K562 (cell line): ENCODE measurements around the gene KLK15. TPM values are rescaled to one million over a fixed set of nuclear protein-coding genes. Genes with fewer than 3 reads are reported as not detected.

ENCODE experiments used
- ATAC-seq: fragments of 200-7000 bp; cut with Tn5 transposase; 3 replicates; pipeline ENCODE4 v1.9.1; 2020; ENCODE audit warnings: moderate library complexity
- BruUV-seq: library from RNA; stranded (reverse); fragments of 400-500 nt; replicated peaks from 2 replicates; lab custom pipeline; 2021; lab: Mats Ljungman, UMichigan
- CTCF ChIA-PET: fragments of 300-600 bp; formaldehyde crosslinking; extraction: SDS; loops from one replicate; lab custom pipeline; 2021; ENCODE audit warnings: low intra/inter-chr PET ratio; lab: Yijun Ruan, JAX
- POLR2A ChIA-PET: fragments of 300-600, 350-650 bp; sonication (Branson Sonifier 250); formaldehyde crosslinking; extraction: SDS; loops from one replicate; lab custom pipeline; 2021; ENCODE audit warnings: antibody characterized with exemption, inconsistent platforms; lab: Yijun Ruan, JAX
- DNase-seq, 4 experiments: peaks; one replicate each; pipeline versions ENCODE4 v3.0.0 to v3.0.0-alpha.2; 2011 to 2018; ENCODE audit warnings: low spot score in 3 of 4, mixed read lengths in 3 of 4; ENCODE audit errors: extremely low read depth in 1 of 4
- FAIRE-seq: peaks from 2 replicates; lab custom pipeline; 2011; peaks lifted over from hg19 to GRCh38; lab: Jason Lieb, UNC
- H2AFZ ChIP-seq: 2 replicates; pipeline ENCODE4 v1.6.0; 2011; ENCODE audit warnings: low read depth, low read length, control low read depth, inconsistent platforms
- H3K27ac ChIP-seq: fragments of 200-600 bp; 3 replicates; pipeline ENCODE4 v1.8.0; 2011; ENCODE audit warnings: low read depth, mild to moderate bottlenecking, control low read depth, inconsistent platforms, low read length, moderate library complexity, mixed read lengths; ENCODE audit errors: extremely low read depth
- H3K27me3 ChIP-seq, 2 experiments: fragments of 300-600 bp in 1 of 2; 2 replicates in 1 of 2; 3 replicates in 1 of 2; pipeline versions ENCODE4 v1.6.0 to v1.8.0; 2011; ENCODE audit warnings: inconsistent platforms in 2 of 2, low read length in 2 of 2, mild to moderate bottlenecking in 1 of 2, mixed read lengths in 1 of 2, moderate library complexity in 1 of 2; ENCODE audit not compliant: control insufficient read depth in 2 of 2, insufficient read depth in 2 of 2
- H3K36me3 ChIP-seq: fragments of 300-600 bp; 3 replicates; pipeline ENCODE4 v1.8.0; 2011; ENCODE audit warnings: mild to moderate bottlenecking, low read length, inconsistent platforms; ENCODE audit not compliant: control insufficient read depth, insufficient read depth
- H3K4me1 ChIP-seq, 2 experiments: fragments of 200-600 bp in 1 of 2; replicated peaks in 1 of 2; 2 replicates in 1 of 2; 3 replicates in 1 of 2; pipeline versions ENCODE4 v1.5.1 to v1.8.0; 2011; ENCODE audit warnings: inconsistent platforms in 2 of 2, low read length in 2 of 2, mild to moderate bottlenecking in 1 of 2, mixed read lengths in 1 of 2, moderate library complexity in 1 of 2; ENCODE audit not compliant: control insufficient read depth in 2 of 2, insufficient read depth in 2 of 2
- H3K4me2 ChIP-seq: 2 replicates; pipeline ENCODE4 v1.6.1; 2011; ENCODE audit warnings: low read length, control low read depth, inconsistent platforms, mixed read lengths; ENCODE audit not compliant: insufficient read depth
- H3K4me3 ChIP-seq: fragments of 200-600 bp; sonication (generic), shearing (Covaris generic); 2 replicates; pipeline ENCODE4 v1.5.1; 2016; ENCODE audit warnings: control low read depth, inconsistent platforms
- H3K79me2 ChIP-seq: fragments of 200-600 bp; 3 replicates; pipeline ENCODE4 v1.8.0; 2011; ENCODE audit warnings: low read length, inconsistent platforms; ENCODE audit not compliant: control insufficient read depth, insufficient read depth
- H3K9ac ChIP-seq, 2 experiments: 2 replicates each; pipeline versions ENCODE4 v1.6.0 to v1.6.1; 2011; ENCODE audit warnings: low read depth in 2 of 2, low read length in 2 of 2, control low read depth in 1 of 2, inconsistent platforms in 1 of 2, mild to moderate bottlenecking in 1 of 2, mixed read lengths in 1 of 2; ENCODE audit not compliant: insufficient read depth in 1 of 2
- H3K9me1 ChIP-seq: one replicate; pipeline ENCODE4 v1.6.0; 2011; ENCODE audit warnings: inconsistent platforms, mild to moderate bottlenecking, low read length, moderate library complexity; ENCODE audit not compliant: control insufficient read depth, insufficient read depth
- H3K9me3 ChIP-seq: replicated peaks from 2 replicates; pipeline ENCODE4 v1.5.1; 2011; ENCODE audit warnings: low read depth, low read length, inconsistent platforms; ENCODE audit not compliant: control insufficient read depth, insufficient read depth
- H4K20me1 ChIP-seq: replicated peaks from 2 replicates; pipeline ENCODE4 v1.6.1; 2011; ENCODE audit warnings: low read length, inconsistent platforms, mixed read lengths; ENCODE audit not compliant: control insufficient read depth, insufficient read depth
- HDAC1 ChIP-seq, 2 experiments: fragments of 450-650 bp; IDR thresholded peaks; 2 replicates each; pipeline ENCODE4 v1.6.1; 2016 to 2017; ENCODE audit warnings: inconsistent platforms in 1 of 2, mild to moderate bottlenecking in 1 of 2, moderate library complexity in 1 of 2
- HDGF ChIP-seq: fragments of 450-650 bp; IDR thresholded peaks from 2 replicates; pipeline ENCODE4 v1.6.1; 2016
- MAZ ChIP-seq, 2 experiments: fragments of 450-650 bp in 1 of 2; sonication (generic) in 1 of 2; formaldehyde crosslinking; IDR thresholded peaks in 1 of 2; conservative IDR thresholded peaks in 1 of 2; 2 replicates each; pipeline versions ENCODE4 v1.4.0 to v1.5.0; 2020; ENCODE audit warnings: mild to moderate bottlenecking in 1 of 2, missing genetic modification reagents in 1 of 2
- MLLT1 ChIP-seq, 2 experiments: fragments of 450-650 bp; IDR thresholded peaks; 2 replicates each; pipeline ENCODE4 v1.6.1; 2016
- RCOR1 ChIP-seq, 2 experiments: IDR thresholded peaks; 2 replicates each; pipeline ENCODE4 v1.6.1; 2012; ENCODE audit warnings: low read depth in 2 of 2, low read length in 2 of 2, borderline replicate concordance in 1 of 2, improper control_type of control experiment in 1 of 2
- SIN3B ChIP-seq: fragments of 450-650 bp; IDR thresholded peaks from 2 replicates; pipeline ENCODE4 v1.6.1; 2017; ENCODE audit warnings: low read depth, mild to moderate bottlenecking, moderate library complexity
- SP1 ChIP-seq: sonication (generic); formaldehyde crosslinking; IDR thresholded peaks from 2 replicates; pipeline ENCODE4 v1.8.1; 2022; ENCODE audit warnings: mild to moderate bottlenecking, missing genetic modification reagents
- ZBTB7A ChIP-seq: IDR thresholded peaks from 2 replicates; pipeline ENCODE4 v1.6.1; 2011; ENCODE audit warnings: low read depth, mild to moderate bottlenecking, low read length, moderate library complexity, borderline replicate concordance; ENCODE audit not compliant: control insufficient read depth
- ZNF263 ChIP-seq: sonication (generic); formaldehyde crosslinking; IDR thresholded peaks from 2 replicates; pipeline ENCODE4 v1.8.0; 2022; ENCODE audit warnings: mild to moderate bottlenecking, missing genetic modification reagents, borderline replicate concordance
- ZNF384 ChIP-seq: IDR thresholded peaks from 2 replicates; pipeline ENCODE4 v1.6.1; 2012; ENCODE audit warnings: low read depth, low read length, improper control_type of control experiment
- ZNF766 ChIP-seq: fragments of 200-800 bp; sonication (Bioruptor generic); conservative IDR thresholded peaks from 2 replicates; pipeline ENCODE4 v1.6.1; 2016; ENCODE audit warnings: missing genetic modification characterization, missing compliant biosample characterization
- WGBS: fragments of 100-300 bp; shearing (Covaris generic); methylation state at CpG from one replicate; pipeline ENCODE4 v1.1.6; 2016; ENCODE audit warnings: low coverage, mixed read lengths; ENCODE audit not compliant: insufficient coverage; ENCODE audit errors: missing lambda C conversion rate; 5-methylcytosine and 5-hydroxymethylcytosine counted together
- in situ Hi-C: fragments of 300-500 bp; cut with MboI; formaldehyde crosslinking; loops from 4 replicates; pipeline ENCODE4 v1.15.0; 2018; ENCODE audit warnings: inconsistent platforms, mixed read lengths
- intact Hi-C: fragments of 100-400 bp; cut with micrococcal nuclease; formaldehyde crosslinking; loops from 2 replicates; pipeline ENCODE4 v1.14.2; 2022
- polyA plus RNA-seq, 8 experiments: library from polyadenylated mRNA; depleted of rRNA in 4 of 8; stranded (reverse) in 5 of 8; unstranded in 3 of 8; fragments of >200 nt; fragmentation: Nextera tagmentation in 2 of 8; fragmentation: Illumina TruSeq in 1 of 8; extraction: Ambion mirVana in 2 of 8; extraction: Trizol in 1 of 8; gene quantifications; 2 replicates each; pipeline versions ENCODE4 v1.2.1 to v1.2.3, GENCODE V29; 2011 to 2014; ENCODE audit warnings: inconsistent platforms in 1 of 8, missing spikeins in 1 of 8
- total RNA-seq, 7 experiments: library from RNA; depleted of rRNA in 6 of 7; stranded (reverse); fragments of >200 nt in 6 of 7; fragmentation: Illumina TruSeq in 2 of 7; extraction: Trizol in 2 of 7; gene quantifications; 2 replicates each; pipeline versions ENCODE4 v1.2.1 to v1.2.3, GENCODE V29; 2011 to 2021; ENCODE audit warnings: low replicate concordance in 1 of 7
- TF ChIP-seq, protein P1 (sequence below): sonication (generic); formaldehyde crosslinking; IDR thresholded peaks from 2 replicates; pipeline ENCODE4 v1.8.0; 2022; ENCODE audit warnings: missing genetic modification reagents, mild to moderate bottlenecking, moderate library complexity, borderline replicate concordance

KLK15 gene
- total and polyA plus RNA-seq, 9 of the 15 experiments (the other 6 are each of a cell fraction or from before 2014, with no cell fraction given): not detected

- Histone ChIP-seq H3K36me3 (no peaks in the 10 kb centered on the region), H3K79me2 (0 out of 3 replicates have a peak, but pooled peaks cover 6% of the 10 kb centered on the region), H3K9ac (peak overlapping the region in 1 of 2 experiments; percentile 46; a peak in 2 of 4 replicates), H3K4me2 (no peak overlapping the region), H3K4me3 (no peak overlapping the region), H4K20me1 (no peaks in the 10 kb centered on the region), H3K9me1 (peaks cover 2% of the 10 kb centered on the region), H3K9me3 (no peaks in the 10 kb centered on the region), H3K27me3 (peaks cover 0 to 3% of the 10 kb centered on the region in 2 experiments; a peak in 1 of 5 replicates), H3K4me1 (peaks cover 57 to 77% of the 10 kb centered on the region in 2 experiments), H2AFZ (no peak overlapping the region), H3K27ac (no peak overlapping the region; the same call in 2 of the 3 replicates)
- no peak for DNase-seq
- TF ChIP-seq, protein P1, sequence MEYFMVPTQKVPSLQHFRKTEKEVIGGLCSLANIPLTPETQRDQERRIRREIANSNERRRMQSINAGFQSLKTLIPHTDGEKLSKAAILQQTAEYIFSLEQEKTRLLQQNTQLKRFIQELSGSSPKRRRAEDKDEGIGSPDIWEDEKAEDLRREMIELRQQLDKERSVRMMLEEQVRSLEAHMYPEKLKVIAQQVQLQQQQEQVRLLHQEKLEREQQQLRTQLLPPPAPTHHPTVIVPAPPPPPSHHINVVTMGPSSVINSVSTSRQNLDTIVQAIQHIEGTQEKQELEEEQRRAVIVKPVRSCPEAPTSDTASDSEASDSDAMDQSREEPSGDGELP (CRISPR knock-in tag): 0 out of 2 replicates have a peak, but pooled peaks have one; percentile 15
- TF ChIP-seq ZBTB7A: no peak
- WGBS: 86% methylated on average over 7 of the region's 8 CpGs
- FAIRE-seq: no peak
- ChIA-PET POLR2A (interaction anchor here (0.8 to 8.6 kb wide), 3 partner anchors 8 to 18 kb away, joined by 3 to 70 read pairs (median 3); no protein-coding TSS in a partner anchor), CTCF (no interaction called here)
- in situ Hi-C loops: no loop called here
- intact Hi-C loops: no loop called here
- no peak for ATAC-seq
- BruUV-seq: no TSS peak
Measured at GRCh38 chr19:50821622-50822021, 11.8 kb downstream of the KLK15 start.

GRCh38 chr19:50821248-50821612 lies 12.1 kb downstream of the KLK15 start:
- H3K27ac ChIP-seq: peak overlapping the region; percentile 40; the same call in 2 of the 3 replicates
- FAIRE-seq: no peak
- H3K36me3 ChIP-seq: no peaks in the 10 kb centered on the region
- intact Hi-C loops: no loop called here
- H3K79me2 ChIP-seq: 0 out of 3 replicates have a peak, but pooled peaks cover 6% of the 10 kb centered on the region
- H3K9me3 ChIP-seq: no peaks in the 10 kb centered on the region
- no peak for DNase-seq
- peaks cover 2% of the 10 kb centered on the region for H3K9me1 ChIP-seq
- H2AFZ ChIP-seq: peak overlapping the region; percentile 92
- H3K9ac ChIP-seq: peak overlapping the region; percentile 19 to 46; a peak in 3 of 4 replicates
- TF ChIP-seq ZNF384: no peak
- peak in 1 of 2 experiments; percentile 22; a peak in 1 of 4 replicates for TF ChIP-seq HDAC1 (IDR thresholded peaks at IDR 0.05)
- peak; percentile 38; the same call in 1 of the 2 replicates for TF ChIP-seq SP1 (CRISPR knock-in tag)
- 0 out of 4 replicates have a peak, but pooled peaks of 1 of the 2 experiments have one; percentile 34 for TF ChIP-seq MLLT1 (IDR thresholded peaks at IDR 0.05)
- peak; percentile 72; the same call in 1 of the 2 replicates for TF ChIP-seq HDGF
- TF ChIP-seq SIN3B: no peak
- 0 out of 2 replicates have a peak, but pooled peaks have one; percentile 11 for TF ChIP-seq ZNF766 (CRISPR knock-in tag)
- no peak for TF ChIP-seq RCOR1 (IDR thresholded peaks at IDR 0.05; ENCODE audit: borderline replicate concordance in 1 of 2, low read depth in 2 of 2, low read length in 2 of 2)
- peak in 1 of 2 experiments; percentile 7; a peak in 2 of 4 replicates for TF ChIP-seq MAZ (CRISPR knock-in tag; conservative IDR thresholded peaks at IDR 0.05 in 1 of 2, IDR thresholded peaks at IDR 0.05 in 1 of 2)
- TF ChIP-seq ZNF263 (CRISPR knock-in tag): peak; percentile 42; the same call in 1 of the 2 replicates
- H3K4me3 ChIP-seq: no peak overlapping the region
- ChIA-PET CTCF (no interaction called here), POLR2A (interaction anchor here (0.8 to 8.6 kb wide), 4 partner anchors 9 to 18 kb away, joined by 3 to 70 read pairs (median 3); no protein-coding TSS in a partner anchor)
- peaks cover 57 to 77% of the 10 kb centered on the region in 2 experiments for H3K4me1 ChIP-seq
- BruUV-seq: no TSS peak
- 75% methylated on average over 3 of the region's 4 CpGs for WGBS
- H4K20me1 ChIP-seq: no peaks in the 10 kb centered on the region
- in situ Hi-C loops: no loop called here
- no peak; the same call in 2 of the 3 replicates for ATAC-seq
- H3K4me2 ChIP-seq: peak overlapping the region; percentile 70
- no peaks in the 10 kb centered on the region; a peak in 1 of 5 replicates for H3K27me3 ChIP-seq
